Measurements from ENCODE around the gene PLN. TPM values are rescaled to one million over a fixed set of nuclear protein-coding genes. Genes with fewer than 3 reads are reported as not detected.
A peak's percentile ranks its signal among the peaks of the same experiment; 100 is the strongest.

The PLN gene
- total and polyA plus RNA-seq, 10 of the 15 experiments (the other 5 are each of a cell fraction or from before 2014, with no cell fraction given), result 0.16 to 0.44 TPM; not detected in 8

- TF ChIP-seq, protein P1, sequence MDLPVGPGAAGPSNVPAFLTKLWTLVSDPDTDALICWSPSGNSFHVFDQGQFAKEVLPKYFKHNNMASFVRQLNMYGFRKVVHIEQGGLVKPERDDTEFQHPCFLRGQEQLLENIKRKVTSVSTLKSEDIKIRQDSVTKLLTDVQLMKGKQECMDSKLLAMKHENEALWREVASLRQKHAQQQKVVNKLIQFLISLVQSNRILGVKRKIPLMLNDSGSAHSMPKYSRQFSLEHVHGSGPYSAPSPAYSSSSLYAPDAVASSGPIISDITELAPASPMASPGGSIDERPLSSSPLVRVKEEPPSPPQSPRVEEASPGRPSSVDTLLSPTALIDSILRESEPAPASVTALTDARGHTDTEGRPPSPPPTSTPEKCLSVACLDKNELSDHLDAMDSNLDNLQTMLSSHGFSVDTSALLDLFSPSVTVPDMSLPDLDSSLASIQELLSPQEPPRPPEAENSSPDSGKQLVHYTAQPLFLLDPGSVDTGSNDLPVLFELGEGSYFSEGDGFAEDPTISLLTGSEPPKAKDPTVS (IDR thresholded peaks at IDR 0.05; ENCODE audit: low read depth, low read length), result no peak
- no peak for TF ChIP-seq CEBPB (IDR thresholded peaks at IDR 0.05; ENCODE audit: borderline replicate concordance in 1 of 2, low read depth in 2 of 2, low read length in 2 of 2)
These were observed 31.7 kb downstream of the PLN start (continued) for GRCh38 chr6:118579786-118580185.

- no peak overlapping the region for H3K4me3 ChIP-seq
- ChIA-PET POLR2A (no interaction called here), SMC1A (ENCODE audit: uncharacterized antibody, unreplicated experiment) (interaction anchor here (0.7 to 3.0 kb wide), 4 partner anchors 10 to 294 kb away, joined by 4 to 42 read pairs (median 4); no protein-coding TSS in a partner anchor), CTCF (interaction anchor here (0.6 to 3.5 kb wide), 15 partner anchors 8 to 1239 kb away, joined by 3 to 35 read pairs (median 4); no protein-coding TSS in a partner anchor), RAD21 (ENCODE audit: unreplicated experiment) (interaction anchor here (1.0 to 3.5 kb wide), 4 partner anchors 15 to 740 kb away, joined by 3 to 15 read pairs (median 4); no protein-coding TSS in a partner anchor)
- intact Hi-C loops (cut with micrococcal nuclease; ENCODE audit: unreplicated experiment) (loop anchor here (1.0 kb wide), 1 partner anchor 605 kb away; no protein-coding TSS in a partner anchor), in situ Hi-C loops (cut with MboI) (no loop called here)
- H3K9me3 ChIP-seq (replicated peaks; ENCODE audit: control insufficient read depth, insufficient read depth, low read length), result peaks cover 10% of the 10 kb centered on the region; the same call in 2 of the 3 replicates
- TF ChIP-seq SMC3 (IDR thresholded peaks at IDR 0.05; ENCODE audit: borderline replicate concordance, low read length) (peak; percentile 29; the same call in 1 of the 2 replicates), CTCF (IDR thresholded peaks at IDR 0.05 in 2 of 3, conservative IDR thresholded peaks at IDR 0.05 in 1 of 3; ENCODE audit: control insufficient read depth in 2 of 3, extremely low read depth in 1 of 3, insufficient read depth in 1 of 3, low read depth in 3 of 3, low read length in 3 of 3) (peak; percentile 40 to 64 (median 48); a peak in 5 of 6 replicates), POLR2AphosphoS5 (IDR thresholded peaks at IDR 0.05; ENCODE audit: low read length) (no peak), CEBPB (IDR thresholded peaks at IDR 0.05; ENCODE audit: borderline replicate concordance in 1 of 2, low read depth in 2 of 2, low read length in 2 of 2) (no peak), DPF2 (IDR thresholded peaks at IDR 0.05) (no peak), ZNF207 (IDR thresholded peaks at IDR 0.05; ENCODE audit: borderline replicate concordance) (no peak), BMI1 (IDR thresholded peaks at IDR 0.05; ENCODE audit: borderline replicate concordance) (no peak), RAD21 (IDR thresholded peaks at IDR 0.05; ENCODE audit: insufficient read depth, low read depth, low read length) (peak; percentile 57), BCL11A (IDR thresholded peaks at IDR 0.05; ENCODE audit: low read depth, low read length) (no peak), IKZF1 (conservative IDR thresholded peaks at IDR 0.05) (no peak), NR2F1 (conservative IDR thresholded peaks at IDR 0.05) (no peak)
- TF ChIP-seq, protein P2, sequence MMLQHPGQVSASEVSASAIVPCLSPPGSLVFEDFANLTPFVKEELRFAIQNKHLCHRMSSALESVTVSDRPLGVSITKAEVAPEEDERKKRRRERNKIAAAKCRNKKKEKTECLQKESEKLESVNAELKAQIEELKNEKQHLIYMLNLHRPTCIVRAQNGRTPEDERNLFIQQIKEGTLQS (IDR thresholded peaks at IDR 0.05; ENCODE audit: borderline replicate concordance, extremely low read depth, low read depth, low read length), result no peak
- TF ChIP-seq, protein P3, sequence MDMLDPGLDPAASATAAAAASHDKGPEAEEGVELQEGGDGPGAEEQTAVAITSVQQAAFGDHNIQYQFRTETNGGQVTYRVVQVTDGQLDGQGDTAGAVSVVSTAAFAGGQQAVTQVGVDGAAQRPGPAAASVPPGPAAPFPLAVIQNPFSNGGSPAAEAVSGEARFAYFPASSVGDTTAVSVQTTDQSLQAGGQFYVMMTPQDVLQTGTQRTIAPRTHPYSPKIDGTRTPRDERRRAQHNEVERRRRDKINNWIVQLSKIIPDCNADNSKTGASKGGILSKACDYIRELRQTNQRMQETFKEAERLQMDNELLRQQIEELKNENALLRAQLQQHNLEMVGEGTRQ (IDR thresholded peaks at IDR 0.05; ENCODE audit: borderline replicate concordance, low read depth, low read length), result no peak
- H3K79me2 ChIP-seq (ENCODE audit: control insufficient read depth, insufficient read depth, low read length), result no peaks in the 10 kb centered on the region
- H3K27ac ChIP-seq (ENCODE audit: control insufficient read depth, insufficient read depth), result no peak overlapping the region
- H3K36me3 ChIP-seq (ENCODE audit: control insufficient read depth in 2 of 2, insufficient read depth in 2 of 2, low read length in 1 of 2), result no peaks in the 10 kb centered on the region
- H3K4me2 ChIP-seq (ENCODE audit: control insufficient read depth, insufficient read depth), result no peak overlapping the region
- no peaks in the 10 kb centered on the region for H3K4me1 ChIP-seq (ENCODE audit: control insufficient read depth, insufficient read depth, low read length)
- no peak for DNase-seq (ENCODE audit: low read depth, low spot score)
- FAIRE-seq, result peak; percentile 7
- BruUV-seq (replicated peaks), result no TSS peak
- H3K9ac ChIP-seq (ENCODE audit: control insufficient read depth, insufficient read depth, low read length), result no peak overlapping the region
- 73% methylated on average over 10 of the region's 10 CpGs for WGBS (ENCODE audit: insufficient coverage, insufficient replicate concordance, low lambda C conversion rate, missing lambda C conversion rate)
- no peaks in the 10 kb centered on the region for H4K20me1 ChIP-seq (ENCODE audit: control insufficient read depth, insufficient read depth)
- peak; percentile 85 for ATAC-seq
- no peaks in the 10 kb centered on the region for H3K27me3 ChIP-seq (replicated peaks in 1 of 2; ENCODE audit: control insufficient read depth in 2 of 2, insufficient read depth in 2 of 2, low read length in 1 of 2)
- H2AFZ ChIP-seq (ENCODE audit: control insufficient read depth, low read depth, low read length), result no peak overlapping the region
These were observed 32.7 kb downstream of the PLN start for GRCh38 chr6:118580585-118581419.

All from GM12878 (cell line).